Natural killer cell treated with Interleukin-12 subunit alpha and Interleukin-12 subunit beta and Interleukin-15 and Interleukin-18, amount 100 ng/mL, for 72 hours (primary cell): Measurements from ENCODE around the gene ZDHHC18. TPM values are rescaled to one million over a fixed set of nuclear protein-coding genes. Genes with fewer than 3 reads are reported as not detected.

ENCODE experiments used
- ATAC-seq, 2 donors: fragments of 150-1000 bp; cut with Tn5 transposase in 1 of 2; sonication (Bioruptor Pico), chemical (Tn5 transposase) in 1 of 2; 2 replicates each; pipeline ENCODE4 v1.10.0; 2021
- DNase-seq: peaks from one replicate; pipeline ENCODE4 v3.0.0; 2022; ENCODE audit warnings: low spot score
- H3K27ac Mint-ChIP-seq, 2 donors: 1 replicate in 1 of 2; 2 replicates in 1 of 2; pipeline ENCODE4 v1.8.0; 2022; ENCODE audit warnings: mixed read lengths in 2 of 2, mild to moderate bottlenecking in 1 of 2, moderate library complexity in 1 of 2
- H3K27me3 Mint-ChIP-seq, 2 donors: 1 replicate in 1 of 2; 2 replicates in 1 of 2; pipeline ENCODE4 v1.8.0; 2022; ENCODE audit warnings: mixed read lengths in 2 of 2
- H3K36me3 Mint-ChIP-seq: one replicate; pipeline ENCODE4 v1.8.0; 2022; ENCODE audit warnings: mixed read lengths
- H3K4me1 Mint-ChIP-seq, 2 donors: 1 replicate in 1 of 2; 2 replicates in 1 of 2; pipeline ENCODE4 v1.8.0; 2022; ENCODE audit warnings: low read depth in 2 of 2, mixed read lengths in 2 of 2, mild to moderate bottlenecking in 1 of 2
- H3K4me3 Mint-ChIP-seq: one replicate; pipeline ENCODE4 v1.8.0; 2022; ENCODE audit warnings: mixed read lengths
- H3K9me3 Mint-ChIP-seq: 2 replicates; pipeline ENCODE4 v1.8.0; 2022; ENCODE audit warnings: mixed read lengths
- total RNA-seq, 2 donors: library from RNA; stranded (reverse); gene quantifications; one replicate each; pipeline ENCODE4 v1.2.3, GENCODE V29; 2022

Gene ZDHHC18
- total RNA-seq, 2 donors from 2014 or later, result 87.2 to 106 TPM

- no peak for ATAC-seq
- peak overlapping the region in 1 of 2 donors; percentile 39 for H3K27ac Mint-ChIP-seq
- no peaks in the 10 kb centered on the region for H3K9me3 Mint-ChIP-seq
- peaks cover 18% of the 10 kb centered on the region for H3K36me3 Mint-ChIP-seq
- no peak overlapping the region for H3K4me3 Mint-ChIP-seq
- DNase-seq, result no peak
- H3K4me1 Mint-ChIP-seq, result peaks cover 4 to 5% of the 10 kb centered on the region in 2 donors
- H3K27me3 Mint-ChIP-seq, result no peaks in the 10 kb centered on the region
Measured at GRCh38 chr1:26851106-26851684, 24.7 kb downstream of the ZDHHC18 start.

DNA sequence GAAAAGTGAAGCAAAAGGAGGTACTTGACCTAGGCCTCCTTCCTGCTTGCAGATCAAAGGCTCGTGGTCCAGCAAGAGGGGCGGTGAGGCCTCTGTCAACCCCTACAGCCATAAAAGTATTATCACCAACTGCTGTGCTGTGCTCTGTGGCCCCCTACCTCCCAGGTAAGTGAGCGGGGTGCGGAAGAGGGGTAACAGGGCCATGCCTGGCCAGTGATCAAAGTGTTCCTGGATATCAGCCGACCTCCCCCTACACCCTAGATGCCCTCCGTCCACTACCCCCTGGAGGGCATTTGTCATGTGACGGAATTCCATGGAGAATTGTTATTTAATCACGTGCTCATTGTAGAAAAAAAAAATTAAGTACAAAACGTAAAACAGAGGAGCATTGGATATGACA, 26.2 kb downstream of the ZDHHC18 start:
- H3K27ac Mint-ChIP-seq, result peak overlapping the region; percentile 31 to 35
- no peaks in the 10 kb centered on the region for H3K9me3 Mint-ChIP-seq
- peaks cover 2 to 5% of the 10 kb centered on the region in 2 donors for H3K4me1 Mint-ChIP-seq
- no peaks in the 10 kb centered on the region for H3K27me3 Mint-ChIP-seq
- no peak overlapping the region for H3K4me3 Mint-ChIP-seq
- ATAC-seq, result no peak
- H3K36me3 Mint-ChIP-seq, result peaks cover 13% of the 10 kb centered on the region
- DNase-seq, result no peak

GRCh38 chr1:26853156-26853555, 26.7 kb downstream of the ZDHHC18 start:
- ATAC-seq, result peak; percentile 65 to 75
- DNase-seq, result peak; percentile 76
- Mint-ChIP-seq H3K27me3 (no peaks in the 10 kb centered on the region), H3K27ac (peak overlapping the region; percentile 31 to 35), H3K9me3 (no peaks in the 10 kb centered on the region), H3K36me3 (peaks cover 11% of the 10 kb centered on the region), H3K4me3 (no peak overlapping the region), H3K4me1 (peaks cover 0 to 5% of the 10 kb centered on the region in 2 donors)

- Mint-ChIP-seq H3K4me1 (peaks cover 0 to 2% of the 10 kb centered on the region in 2 donors), H3K27me3 (no peaks in the 10 kb centered on the region), H3K36me3 (peaks cover 11% of the 10 kb centered on the region), H3K4me3 (no peak overlapping the region), H3K27ac (no peak overlapping the region), H3K9me3 (no peaks in the 10 kb centered on the region)
- DNase-seq (no peak), ATAC-seq (no peak)
Measured at GRCh38 chr1:26853600-26853999, 27.1 kb downstream of the ZDHHC18 start.

GRCh38 chr1:26854906-26855305, 28.4 kb downstream of the ZDHHC18 start:
- ATAC-seq, result no peak
- Mint-ChIP-seq H3K36me3 (peaks cover 11% of the 10 kb centered on the region), H3K27me3 (no peaks in the 10 kb centered on the region), H3K4me1 (peaks cover 0 to 2% of the 10 kb centered on the region in 2 donors), H3K4me3 (no peak overlapping the region), H3K27ac (no peak overlapping the region), H3K9me3 (no peaks in the 10 kb centered on the region)
- no peak for DNase-seq

DNA sequence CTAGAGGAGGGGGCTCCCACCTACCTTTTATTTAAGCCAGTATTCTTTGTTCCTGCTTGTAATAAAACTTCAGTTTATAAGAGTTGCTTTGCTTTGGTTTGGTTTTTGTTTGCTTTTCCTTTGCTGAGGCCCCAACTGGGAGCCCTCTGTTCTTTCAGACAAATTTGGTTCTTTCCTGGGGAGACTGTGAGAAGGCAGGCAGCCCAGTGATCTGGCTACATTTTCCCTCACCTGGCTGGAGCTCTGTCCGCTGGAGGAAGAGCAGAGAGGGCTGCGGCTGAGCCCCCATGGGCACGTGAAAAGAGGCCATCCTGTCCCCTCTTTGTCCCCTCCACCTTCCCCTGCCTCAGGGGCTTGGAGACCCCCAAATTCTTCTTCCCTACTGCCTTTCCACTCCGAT, 29.1 kb downstream of the ZDHHC18 start:
- Mint-ChIP-seq H3K4me3 (no peak overlapping the region), H3K36me3 (peaks cover 11% of the 10 kb centered on the region), H3K4me1 (peaks cover 0 to 2% of the 10 kb centered on the region in 2 donors), H3K9me3 (no peaks in the 10 kb centered on the region), H3K27me3 (no peaks in the 10 kb centered on the region), H3K27ac (no peak overlapping the region)
- DNase-seq, result no peak
- ATAC-seq, result no peak

GRCh38 chr1:26856181-26856580, 29.7 kb downstream of the ZDHHC18 start:
- Mint-ChIP-seq H3K27ac (no peak overlapping the region), H3K9me3 (no peaks in the 10 kb centered on the region), H3K27me3 (no peaks in the 10 kb centered on the region), H3K4me3 (no peak overlapping the region), H3K36me3 (peaks cover 11% of the 10 kb centered on the region), H3K4me1 (peaks cover 0 to 2% of the 10 kb centered on the region in 2 donors)
- ATAC-seq (no peak), DNase-seq (no peak)

GRCh38 chr1:26856604-26857469, 30.3 kb downstream of the ZDHHC18 start:
- no peaks in the 10 kb centered on the region for H3K27me3 Mint-ChIP-seq
- H3K4me1 Mint-ChIP-seq, result peaks cover 0 to 2% of the 10 kb centered on the region in 2 donors
- H3K4me3 Mint-ChIP-seq, result no peak overlapping the region
- ATAC-seq (no peak), DNase-seq (no peak)
- no peak overlapping the region for H3K27ac Mint-ChIP-seq
- H3K36me3 Mint-ChIP-seq, result peaks cover 7% of the 10 kb centered on the region
- no peaks in the 10 kb centered on the region for H3K9me3 Mint-ChIP-seq

DNA sequence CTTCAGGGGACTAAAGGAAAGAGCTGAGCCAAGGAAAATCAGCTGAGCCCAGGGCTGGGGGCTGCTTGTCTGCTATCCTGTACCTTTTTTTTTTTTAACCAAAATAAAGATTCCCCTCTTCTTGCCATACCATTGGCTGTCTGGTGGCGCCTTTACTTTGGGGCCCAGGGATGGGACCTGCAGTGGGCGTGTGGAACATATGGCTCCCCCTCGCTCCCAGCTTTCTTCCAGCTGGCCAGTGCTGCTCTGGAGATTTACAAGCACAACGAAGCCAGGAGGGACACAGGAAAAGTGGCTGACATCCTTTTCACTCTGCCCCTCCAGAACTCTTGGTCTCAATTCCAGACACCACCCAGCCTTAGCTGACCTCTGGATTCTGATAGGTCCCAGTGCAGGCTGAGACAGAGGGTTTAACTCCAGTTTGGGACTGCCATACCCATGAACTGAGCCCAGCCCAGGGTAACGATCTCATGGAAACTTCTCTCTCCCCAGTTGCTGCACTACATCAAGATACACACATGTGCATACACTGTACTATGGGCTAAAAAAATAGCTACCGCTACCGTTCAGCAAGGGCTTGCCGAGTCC, 31.1 kb downstream of the ZDHHC18 start:
- H3K9me3 Mint-ChIP-seq, result no peaks in the 10 kb centered on the region
- H3K4me1 Mint-ChIP-seq, result peaks cover 5 to 7% of the 10 kb centered on the region in 2 donors
- no peak overlapping the region for H3K27ac Mint-ChIP-seq
- no peak for DNase-seq
- H3K4me3 Mint-ChIP-seq, result no peak overlapping the region
- H3K27me3 Mint-ChIP-seq, result no peaks in the 10 kb centered on the region
- no peak for ATAC-seq
- no peaks in the 10 kb centered on the region for H3K36me3 Mint-ChIP-seq

DNA sequence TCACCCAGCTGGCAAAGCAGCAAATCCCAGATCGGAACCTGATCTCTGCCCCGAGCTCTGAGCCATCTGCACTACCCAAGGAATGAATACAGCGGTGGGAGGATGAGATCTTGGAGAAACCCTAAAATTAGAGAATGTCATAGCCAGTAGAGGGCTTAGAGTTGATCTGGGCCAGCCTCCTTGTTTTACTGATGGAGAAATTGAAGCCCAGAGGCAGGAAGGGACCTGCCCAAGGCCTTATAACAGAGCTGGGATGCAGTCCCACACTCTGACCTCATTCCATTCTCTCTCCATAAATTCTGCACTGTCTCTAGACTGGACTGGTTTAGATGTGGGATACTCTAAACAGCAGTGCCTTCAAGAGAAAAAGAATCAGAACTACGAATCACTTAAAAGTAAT, 31.7 kb downstream of the ZDHHC18 start:
- ATAC-seq (no peak), DNase-seq (no peak)
- Mint-ChIP-seq H3K4me1 (peaks cover 7 to 10% of the 10 kb centered on the region in 2 donors), H3K27me3 (no peaks in the 10 kb centered on the region), H3K36me3 (no peaks in the 10 kb centered on the region), H3K27ac (no peak overlapping the region), H3K9me3 (no peaks in the 10 kb centered on the region), H3K4me3 (no peak overlapping the region)

- Mint-ChIP-seq H3K4me1 (peaks cover 13 to 15% of the 10 kb centered on the region in 2 donors), H3K27ac (no peak overlapping the region), H3K27me3 (no peaks in the 10 kb centered on the region), H3K9me3 (no peaks in the 10 kb centered on the region), H3K36me3 (no peaks in the 10 kb centered on the region), H3K4me3 (no peak overlapping the region)
- ATAC-seq (no peak), DNase-seq (no peak)
Measured at GRCh38 chr1:26858891-26859640, 32.6 kb downstream of the ZDHHC18 start.

- no peak overlapping the region for H3K27ac Mint-ChIP-seq
- no peak overlapping the region for H3K4me3 Mint-ChIP-seq
Measured at GRCh38 chr1:26861286-26861701, 34.8 kb downstream of the ZDHHC18 start.

GRCh38 chr1:26861889-26862378, 35.4 kb downstream of the ZDHHC18 start:
- peak overlapping the region; percentile 26 for H3K4me3 Mint-ChIP-seq
- no peaks in the 10 kb centered on the region for H3K9me3 Mint-ChIP-seq
- H3K4me1 Mint-ChIP-seq, result peaks cover 20 to 24% of the 10 kb centered on the region in 2 donors
- no peaks in the 10 kb centered on the region for H3K36me3 Mint-ChIP-seq
- no peak for DNase-seq
- H3K27ac Mint-ChIP-seq, result peak overlapping the region; percentile 12 to 39
- H3K27me3 Mint-ChIP-seq, result no peaks in the 10 kb centered on the region
- ATAC-seq, result no peak

More at GRCh38 chr1:26861286-26861701, 34.8 kb downstream of the ZDHHC18 start:
- Mint-ChIP-seq H3K9me3 (no peaks in the 10 kb centered on the region), H3K4me1 (peaks cover 20 to 24% of the 10 kb centered on the region in 2 donors), H3K27me3 (no peaks in the 10 kb centered on the region), H3K36me3 (no peaks in the 10 kb centered on the region)
- DNase-seq (no peak), ATAC-seq (no peak)
